Measurements from ENCODE around the gene GPC1.

- TF ChIP-seq, protein P1, sequence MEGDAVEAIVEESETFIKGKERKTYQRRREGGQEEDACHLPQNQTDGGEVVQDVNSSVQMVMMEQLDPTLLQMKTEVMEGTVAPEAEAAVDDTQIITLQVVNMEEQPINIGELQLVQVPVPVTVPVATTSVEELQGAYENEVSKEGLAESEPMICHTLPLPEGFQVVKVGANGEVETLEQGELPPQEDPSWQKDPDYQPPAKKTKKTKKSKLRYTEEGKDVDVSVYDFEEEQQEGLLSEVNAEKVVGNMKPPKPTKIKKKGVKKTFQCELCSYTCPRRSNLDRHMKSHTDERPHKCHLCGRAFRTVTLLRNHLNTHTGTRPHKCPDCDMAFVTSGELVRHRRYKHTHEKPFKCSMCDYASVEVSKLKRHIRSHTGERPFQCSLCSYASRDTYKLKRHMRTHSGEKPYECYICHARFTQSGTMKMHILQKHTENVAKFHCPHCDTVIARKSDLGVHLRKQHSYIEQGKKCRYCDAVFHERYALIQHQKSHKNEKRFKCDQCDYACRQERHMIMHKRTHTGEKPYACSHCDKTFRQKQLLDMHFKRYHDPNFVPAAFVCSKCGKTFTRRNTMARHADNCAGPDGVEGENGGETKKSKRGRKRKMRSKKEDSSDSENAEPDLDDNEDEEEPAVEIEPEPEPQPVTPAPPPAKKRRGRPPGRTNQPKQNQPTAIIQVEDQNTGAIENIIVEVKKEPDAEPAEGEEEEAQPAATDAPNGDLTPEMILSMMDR (IDR thresholded peaks at IDR 0.05): no peak
- TF ChIP-seq POLR2A (IDR thresholded peaks at IDR 0.05): no peak
Measured at GRCh38 chr2:240405684-240406313, 29.7 kb upstream of the GPC1 start.

All from uterus (tissue), 2 donors.